ENCODE measurements around the gene RBBP6. TPM values are rescaled to one million over a fixed set of nuclear protein-coding genes. Genes with fewer than 3 reads are reported as not detected.

The RBBP6 gene
- total RNA-seq, 1 donor from 2014 or later, result 56.9 TPM

DNA sequence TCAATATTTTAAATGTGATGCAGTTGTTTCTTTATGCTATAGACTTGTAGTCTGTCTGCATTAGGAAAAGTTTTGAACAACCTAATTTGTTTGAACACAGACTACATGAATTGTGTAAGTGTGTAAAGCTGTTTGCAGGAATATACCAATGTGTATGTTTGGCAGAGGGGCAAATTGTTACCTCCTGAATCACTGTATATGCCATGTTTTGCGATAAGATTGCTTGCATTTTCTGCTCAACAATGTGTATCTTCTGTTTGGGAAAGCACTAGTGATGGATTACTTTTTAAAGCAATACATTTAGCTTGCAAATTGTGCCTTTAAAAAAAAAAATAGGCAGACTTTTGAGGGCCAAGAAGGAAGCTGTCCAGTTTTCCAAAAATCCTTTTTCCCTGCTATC lies 14.6 kb downstream of the RBBP6 start:
- H3K4me3 Mint-ChIP-seq (ENCODE audit: unreplicated experiment), result no peak overlapping the region
- no peaks in the 10 kb centered on the region for H3K27me3 Mint-ChIP-seq (ENCODE audit: unreplicated experiment)
- no peaks in the 10 kb centered on the region for H3K36me3 Mint-ChIP-seq (ENCODE audit: unreplicated experiment)
- H3K27ac Mint-ChIP-seq (ENCODE audit: unreplicated experiment), result no peak overlapping the region
- TF ChIP-seq, protein P1, sequence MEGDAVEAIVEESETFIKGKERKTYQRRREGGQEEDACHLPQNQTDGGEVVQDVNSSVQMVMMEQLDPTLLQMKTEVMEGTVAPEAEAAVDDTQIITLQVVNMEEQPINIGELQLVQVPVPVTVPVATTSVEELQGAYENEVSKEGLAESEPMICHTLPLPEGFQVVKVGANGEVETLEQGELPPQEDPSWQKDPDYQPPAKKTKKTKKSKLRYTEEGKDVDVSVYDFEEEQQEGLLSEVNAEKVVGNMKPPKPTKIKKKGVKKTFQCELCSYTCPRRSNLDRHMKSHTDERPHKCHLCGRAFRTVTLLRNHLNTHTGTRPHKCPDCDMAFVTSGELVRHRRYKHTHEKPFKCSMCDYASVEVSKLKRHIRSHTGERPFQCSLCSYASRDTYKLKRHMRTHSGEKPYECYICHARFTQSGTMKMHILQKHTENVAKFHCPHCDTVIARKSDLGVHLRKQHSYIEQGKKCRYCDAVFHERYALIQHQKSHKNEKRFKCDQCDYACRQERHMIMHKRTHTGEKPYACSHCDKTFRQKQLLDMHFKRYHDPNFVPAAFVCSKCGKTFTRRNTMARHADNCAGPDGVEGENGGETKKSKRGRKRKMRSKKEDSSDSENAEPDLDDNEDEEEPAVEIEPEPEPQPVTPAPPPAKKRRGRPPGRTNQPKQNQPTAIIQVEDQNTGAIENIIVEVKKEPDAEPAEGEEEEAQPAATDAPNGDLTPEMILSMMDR (IDR thresholded peaks at IDR 0.05; ENCODE audit: partially characterized antibody, unreplicated experiment), result no peak
- DNase-seq, result no peak
- no peaks in the 10 kb centered on the region for H3K9me3 Mint-ChIP-seq (ENCODE audit: unreplicated experiment)
- peaks cover 2% of the 10 kb centered on the region for H3K4me1 Mint-ChIP-seq (ENCODE audit: low read depth, unreplicated experiment)

DNA sequence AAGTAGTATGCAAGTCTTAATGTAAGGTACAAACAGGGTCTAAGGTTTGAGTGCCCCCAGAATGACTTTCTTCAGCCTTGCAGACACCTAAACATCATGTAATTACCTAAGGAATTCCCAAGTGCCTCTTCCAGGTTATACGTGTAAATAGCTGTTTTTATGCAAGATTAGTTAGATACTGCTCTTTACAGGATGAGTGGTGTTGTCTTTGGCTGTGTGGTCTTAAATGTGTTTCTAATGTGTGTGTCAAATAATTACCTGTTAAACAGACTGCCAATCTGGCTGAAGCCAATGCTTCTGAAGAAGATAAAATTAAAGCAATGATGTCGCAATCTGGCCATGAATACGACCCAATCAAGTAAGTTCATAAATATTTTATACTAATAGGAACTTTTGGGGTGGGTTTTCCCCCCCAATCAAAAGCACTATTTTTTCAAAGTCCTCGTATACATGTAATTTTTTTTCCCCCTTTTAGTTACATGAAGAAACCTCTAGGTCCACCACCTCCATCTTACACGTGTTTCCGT lies 16.0 kb downstream of the RBBP6 start:
- H3K4me3 Mint-ChIP-seq (ENCODE audit: unreplicated experiment), result no peak overlapping the region
- H3K9me3 Mint-ChIP-seq (ENCODE audit: unreplicated experiment), result no peaks in the 10 kb centered on the region
- no peaks in the 10 kb centered on the region for H3K36me3 Mint-ChIP-seq (ENCODE audit: unreplicated experiment)
- no peaks in the 10 kb centered on the region for H3K27me3 Mint-ChIP-seq (ENCODE audit: unreplicated experiment)
- TF ChIP-seq, protein P1 (IDR thresholded peaks at IDR 0.05; ENCODE audit: partially characterized antibody, unreplicated experiment), result no peak
- no peak for DNase-seq
- no peak overlapping the region for H3K27ac Mint-ChIP-seq (ENCODE audit: unreplicated experiment)
- H3K4me1 Mint-ChIP-seq (ENCODE audit: low read depth, unreplicated experiment), result peaks cover 2% of the 10 kb centered on the region

DNA sequence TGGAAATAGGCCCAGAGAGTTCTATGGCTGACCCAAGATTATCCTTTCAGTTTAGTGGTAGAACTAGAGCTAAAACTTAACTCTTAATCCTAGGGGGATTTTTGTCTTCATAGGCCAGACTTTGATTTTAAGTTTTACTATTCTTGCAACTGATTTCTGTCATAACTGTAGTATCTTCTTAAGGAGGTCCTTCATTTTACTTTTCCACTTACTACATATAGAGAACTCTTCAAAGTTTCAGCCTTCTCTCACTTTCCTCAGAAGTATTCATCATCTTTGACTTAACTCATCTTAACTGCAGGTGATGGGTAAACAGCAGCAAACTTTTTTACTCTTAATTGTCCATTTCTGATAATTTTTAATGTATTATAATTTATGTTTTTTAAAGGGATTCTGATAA lies 23.4 kb downstream of the RBBP6 start:
- Mint-ChIP-seq H3K4me3 (ENCODE audit: unreplicated experiment) (no peak overlapping the region), H3K27ac (ENCODE audit: unreplicated experiment) (no peak overlapping the region), H3K9me3 (ENCODE audit: unreplicated experiment) (peaks cover 2% of the 10 kb centered on the region), H3K27me3 (ENCODE audit: unreplicated experiment) (no peaks in the 10 kb centered on the region), H3K4me1 (ENCODE audit: low read depth, unreplicated experiment) (peaks cover 2% of the 10 kb centered on the region), H3K36me3 (ENCODE audit: unreplicated experiment) (no peaks in the 10 kb centered on the region)
- DNase-seq, result no peak
- TF ChIP-seq, protein P1 (IDR thresholded peaks at IDR 0.05; ENCODE audit: partially characterized antibody, unreplicated experiment), result no peak

DNA sequence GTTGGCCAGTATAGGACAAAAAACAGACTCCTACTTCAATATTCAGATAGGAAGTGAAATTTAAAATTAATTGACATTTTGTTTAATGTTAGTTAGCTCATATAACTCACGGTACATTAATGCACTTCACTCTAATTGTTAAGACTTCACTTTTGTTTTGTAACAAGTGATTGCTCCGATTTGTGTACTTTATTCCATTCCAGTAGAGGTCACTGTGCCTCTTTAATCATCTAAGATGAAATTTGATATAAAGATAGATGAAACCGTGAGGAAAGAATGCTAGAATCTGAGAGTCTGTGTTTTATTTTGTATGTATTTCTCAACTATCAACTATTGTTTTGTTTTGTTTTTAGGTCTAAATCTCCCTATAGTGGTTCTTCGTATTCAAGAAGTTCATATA lies 29.0 kb downstream of the RBBP6 start:
- Mint-ChIP-seq H3K4me3 (ENCODE audit: unreplicated experiment) (no peak overlapping the region), H3K4me1 (ENCODE audit: low read depth, unreplicated experiment) (no peaks in the 10 kb centered on the region), H3K27ac (ENCODE audit: unreplicated experiment) (no peak overlapping the region), H3K9me3 (ENCODE audit: unreplicated experiment) (peaks cover 8% of the 10 kb centered on the region), H3K27me3 (ENCODE audit: unreplicated experiment) (no peaks in the 10 kb centered on the region), H3K36me3 (ENCODE audit: unreplicated experiment) (peaks cover 42% of the 10 kb centered on the region)
- no peak for DNase-seq
- TF ChIP-seq, protein P1 (IDR thresholded peaks at IDR 0.05; ENCODE audit: partially characterized antibody, unreplicated experiment), result no peak

DNA sequence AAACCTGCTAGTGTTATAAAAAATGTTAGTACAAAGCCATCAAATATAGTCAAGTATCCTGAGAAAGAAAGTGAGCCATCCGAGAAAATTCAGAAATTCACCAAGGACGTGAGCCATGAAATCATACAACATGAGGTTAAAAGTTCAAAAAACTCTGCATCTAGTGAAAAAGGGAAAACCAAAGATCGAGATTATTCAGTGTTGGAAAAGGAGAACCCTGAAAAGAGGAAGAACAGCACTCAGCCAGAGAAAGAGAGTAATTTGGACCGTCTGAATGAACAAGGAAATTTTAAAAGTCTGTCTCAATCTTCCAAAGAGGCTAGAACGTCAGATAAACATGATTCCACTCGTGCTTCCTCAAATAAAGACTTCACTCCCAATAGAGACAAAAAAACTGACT lies 31.7 kb downstream of the RBBP6 start:
- no peak overlapping the region for H3K27ac Mint-ChIP-seq (ENCODE audit: unreplicated experiment)
- no peak overlapping the region for H3K4me3 Mint-ChIP-seq (ENCODE audit: unreplicated experiment)
- no peaks in the 10 kb centered on the region for H3K4me1 Mint-ChIP-seq (ENCODE audit: low read depth, unreplicated experiment)
- no peaks in the 10 kb centered on the region for H3K27me3 Mint-ChIP-seq (ENCODE audit: unreplicated experiment)
- H3K9me3 Mint-ChIP-seq (ENCODE audit: unreplicated experiment), result peaks cover 10% of the 10 kb centered on the region
- H3K36me3 Mint-ChIP-seq (ENCODE audit: unreplicated experiment), result peaks cover 42% of the 10 kb centered on the region
- TF ChIP-seq, protein P1 (IDR thresholded peaks at IDR 0.05; ENCODE audit: partially characterized antibody, unreplicated experiment), result no peak
- DNase-seq, result no peak

Measured in glutamatergic neuron (in vitro differentiated cells).